GM19455 (cell line): ENCODE data around the gene FAM221A.
"Not testable (repeated sequence)": the region's sequence is repeated elsewhere in the genome, so short reads cannot be mapped to it uniquely, and the experiment has no call there.

Experiments
- ATAC-seq: cut with Tn5 transposase; IDR thresholded peaks from one replicate; pipeline ENCODE4 v1.9.1; 2021; ENCODE audit not compliant: unreplicated experiment

Gene FAM221A

DNA sequence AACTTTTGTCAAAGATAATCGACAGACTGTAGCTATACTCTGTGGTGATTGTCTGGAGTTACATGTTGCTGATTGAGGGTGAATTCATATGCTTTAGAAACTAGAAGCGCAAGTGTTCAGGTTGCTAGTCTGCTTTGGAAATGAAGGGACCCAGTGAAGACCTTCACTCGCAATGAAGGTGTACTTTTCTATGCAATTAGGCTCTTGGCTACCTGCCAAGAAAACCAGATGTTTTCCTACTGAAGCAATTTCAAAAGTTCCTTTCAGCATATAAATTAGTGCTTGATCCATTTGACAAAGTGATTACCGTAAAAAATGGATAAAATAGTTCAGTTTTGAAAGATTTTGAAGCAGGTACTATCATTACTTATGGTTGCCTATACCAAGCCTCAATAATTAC is 20.0 kb downstream of the FAM221A start:
- ATAC-seq = no peak

GRCh38 chr7:23709081-23709750 is 29.2 kb downstream of the FAM221A start:
- ATAC-seq = no peak

DNA sequence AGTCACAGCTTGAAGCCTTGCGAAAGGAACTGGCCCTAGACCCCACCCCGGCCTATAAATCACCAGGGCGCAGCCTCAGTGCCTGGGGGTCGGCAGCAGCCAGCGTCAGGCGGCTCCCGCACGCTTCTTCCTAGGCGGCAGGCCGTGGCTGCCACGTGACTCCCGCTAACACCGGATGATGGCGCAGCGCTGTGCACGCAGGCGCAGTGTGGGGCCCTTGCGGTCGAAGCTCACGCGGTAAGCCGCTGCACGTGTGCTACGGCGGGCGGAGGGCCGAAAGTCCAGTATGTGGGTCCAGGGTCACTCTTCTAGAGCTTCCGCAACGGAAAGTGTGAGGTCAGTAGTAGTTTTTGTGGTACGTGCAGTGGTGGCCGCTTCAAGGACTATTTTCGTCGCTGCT is 30.0 kb downstream of the FAM221A start, which contains the start of gene STK31:
Gene STK31, plus strand, starts transcription at position 220 of the 400 bp plus-strand sequence. Its CDS starts 67 bp downstream, at position 287.
- ATAC-seq = no peak

DNA sequence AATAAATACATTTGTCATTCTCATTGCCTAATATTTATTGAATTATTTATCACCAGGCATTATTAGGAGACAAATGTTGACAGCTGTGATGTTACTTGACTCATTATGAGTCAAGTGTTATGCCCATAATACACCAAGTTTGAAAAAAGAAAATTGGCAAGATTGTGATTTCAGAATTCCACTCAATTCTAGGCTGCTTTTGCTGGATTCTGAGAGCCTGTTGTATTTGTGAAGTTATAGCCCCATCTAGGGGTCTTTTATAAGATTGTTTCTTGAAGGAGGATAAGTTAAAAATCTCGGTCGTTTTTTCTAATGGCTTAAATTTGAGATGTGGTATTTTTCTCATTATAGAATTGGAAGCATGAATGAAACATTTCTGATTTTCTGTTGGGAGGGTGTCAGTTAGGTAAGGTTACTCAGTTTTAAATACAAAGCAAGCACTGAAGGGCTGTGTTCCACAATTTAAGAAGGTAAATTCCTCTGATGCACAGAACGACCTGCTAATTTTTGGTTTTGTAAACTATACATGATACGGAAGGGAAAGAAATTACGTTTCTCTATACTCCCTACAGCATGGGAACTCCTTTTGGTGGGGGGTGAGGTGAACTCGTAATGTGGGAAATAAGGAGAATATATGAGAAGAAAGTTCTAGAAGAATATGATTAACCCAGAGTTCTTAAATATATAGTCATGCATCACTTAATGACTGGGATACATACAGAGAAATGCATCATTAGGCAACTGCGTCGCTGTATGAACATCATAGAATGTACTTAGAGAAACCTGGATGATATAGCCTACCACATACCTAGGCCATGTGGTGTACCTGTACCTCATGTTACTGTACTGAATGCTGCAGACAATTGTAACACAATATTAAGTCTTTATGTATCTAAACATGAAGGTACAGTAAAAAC is 32.6 kb downstream of the FAM221A start:
- no peak for ATAC-seq

DNA sequence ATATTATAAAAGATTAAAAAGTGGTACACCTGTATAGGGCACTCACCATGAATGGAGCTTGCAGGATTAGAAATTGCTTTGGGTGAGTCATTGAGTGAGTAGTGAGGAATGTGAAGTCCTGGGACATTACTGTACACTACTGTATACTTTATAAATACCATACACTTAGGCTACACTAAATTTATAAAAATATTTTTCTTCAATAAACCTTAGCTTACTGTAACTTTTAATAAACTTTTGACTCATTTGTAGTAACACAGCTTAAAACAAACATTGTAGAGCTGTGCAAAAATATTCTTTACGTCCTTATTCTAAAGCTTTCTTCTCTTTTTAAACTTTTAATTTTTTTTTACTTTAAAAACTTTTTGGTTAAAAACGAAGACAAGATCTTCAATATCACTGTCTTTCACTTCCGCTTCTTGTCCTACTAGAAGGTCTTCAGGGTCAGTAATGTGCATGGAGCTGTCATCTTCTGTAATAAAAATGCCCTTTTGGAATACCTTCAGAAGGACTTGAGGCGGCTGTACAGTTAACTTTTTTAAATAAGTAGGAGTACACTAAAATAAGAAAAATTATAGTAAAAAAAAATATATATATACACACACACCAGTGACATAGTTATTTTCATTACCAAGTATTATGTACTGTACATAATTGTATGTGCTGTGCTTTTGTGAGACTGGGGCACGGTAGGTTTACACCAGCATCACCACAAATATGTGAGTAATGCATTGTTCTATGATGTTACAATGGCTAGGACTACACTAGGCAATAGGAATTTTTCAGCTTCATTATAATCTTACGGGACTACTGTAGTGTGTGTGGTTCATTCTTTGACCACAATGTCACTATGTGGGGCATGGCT is 33.5 kb downstream of the FAM221A start:
- no peak for ATAC-seq

DNA sequence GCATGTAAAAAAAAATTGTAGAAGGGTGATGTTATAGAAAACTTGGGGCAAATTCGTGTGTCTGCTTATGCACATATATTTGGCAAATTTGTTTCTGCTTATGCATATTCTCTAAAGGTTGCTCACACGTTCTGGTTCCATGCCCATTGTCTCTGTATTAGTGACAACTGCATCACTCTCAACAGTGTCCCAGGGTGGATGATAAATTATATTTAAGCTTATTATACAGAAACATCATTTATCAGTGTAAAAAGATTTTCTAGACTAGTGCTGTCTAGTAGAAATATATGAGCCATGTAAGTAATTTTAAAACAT is 34.1 kb downstream of the FAM221A start:
- no peak for ATAC-seq

DNA sequence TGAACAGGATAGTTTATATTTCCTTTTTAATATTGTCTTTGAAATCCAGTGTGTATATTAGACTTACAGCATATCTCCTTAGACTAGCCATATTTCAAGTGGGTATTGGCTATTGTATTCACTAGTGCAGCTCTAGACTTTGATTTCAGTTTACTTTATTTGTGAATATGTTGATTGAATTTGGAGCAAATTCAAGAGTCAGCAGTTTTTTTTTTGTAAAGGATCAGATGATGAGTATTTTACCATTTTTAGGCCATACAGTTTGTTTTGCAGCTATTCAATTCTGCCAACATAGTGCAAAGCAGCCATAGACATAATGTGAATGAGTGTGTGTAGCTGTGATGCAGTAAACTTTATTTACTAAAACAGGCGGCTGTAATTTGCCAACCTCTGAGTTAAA is 34.6 kb downstream of the FAM221A start:
- ATAC-seq = no peak

DNA sequence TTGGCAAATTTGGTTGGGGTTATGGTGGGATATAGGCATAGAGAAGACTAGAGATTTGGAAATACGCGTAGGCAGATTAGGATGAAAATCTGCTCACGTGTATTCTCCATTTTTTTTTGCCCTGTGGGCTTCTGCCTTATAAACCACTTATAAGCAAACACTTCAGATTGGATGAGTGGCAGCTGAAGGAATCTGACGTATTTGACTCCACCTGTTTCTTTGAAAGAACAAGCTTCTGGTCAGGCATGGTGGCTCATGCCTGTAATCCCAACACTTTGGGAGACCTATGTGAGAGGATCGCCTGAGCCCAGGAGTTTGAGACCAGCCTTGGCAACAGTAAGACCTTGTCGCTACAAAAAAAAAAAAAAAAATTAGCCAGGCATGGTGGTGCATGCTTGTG is 35.1 kb downstream of the FAM221A start:
- no peak for ATAC-seq

- ATAC-seq = no peak
These were observed 37.8 kb downstream of the FAM221A start for GRCh38 chr7:23717788-23718187.

- ATAC-seq = no peak
These were observed 41.5 kb downstream of the FAM221A start for GRCh38 chr7:23721456-23721855.

DNA sequence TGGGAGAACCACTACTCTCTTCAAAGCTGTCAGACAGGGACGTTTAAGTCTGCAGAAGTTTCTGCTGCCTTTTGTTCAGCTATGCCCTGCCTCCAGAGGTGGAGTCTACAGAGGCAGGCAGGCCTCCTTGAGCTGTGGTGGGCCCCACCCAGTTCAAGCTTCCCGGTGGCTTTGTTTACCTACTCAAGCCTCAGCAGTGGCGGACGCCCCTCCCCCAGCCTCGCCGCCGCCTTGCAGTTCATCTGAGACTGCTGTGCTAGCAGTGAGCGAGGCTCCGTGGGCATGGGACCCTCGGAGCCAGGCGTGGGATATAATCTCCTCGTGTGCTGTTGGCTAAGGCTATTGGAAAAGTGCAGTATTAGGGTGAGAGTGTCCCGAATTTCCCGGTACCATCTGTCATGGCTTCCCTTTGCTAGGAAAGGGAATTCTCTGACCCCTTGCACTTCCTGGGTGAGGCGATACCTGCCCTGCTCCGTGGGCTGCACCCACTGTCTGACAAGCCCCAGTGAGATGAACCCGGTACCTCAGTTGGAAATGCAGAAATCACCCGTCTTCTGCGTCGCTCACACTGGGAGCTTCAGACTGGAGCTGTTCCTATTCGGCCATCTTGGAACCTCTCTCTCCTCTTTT is 42.7 kb downstream of the FAM221A start:
- not testable (repeated sequence) for ATAC-seq

GRCh38 chr7:23724113-23724512 is 44.1 kb downstream of the FAM221A start:
- ATAC-seq = not testable (repeated sequence)

DNA sequence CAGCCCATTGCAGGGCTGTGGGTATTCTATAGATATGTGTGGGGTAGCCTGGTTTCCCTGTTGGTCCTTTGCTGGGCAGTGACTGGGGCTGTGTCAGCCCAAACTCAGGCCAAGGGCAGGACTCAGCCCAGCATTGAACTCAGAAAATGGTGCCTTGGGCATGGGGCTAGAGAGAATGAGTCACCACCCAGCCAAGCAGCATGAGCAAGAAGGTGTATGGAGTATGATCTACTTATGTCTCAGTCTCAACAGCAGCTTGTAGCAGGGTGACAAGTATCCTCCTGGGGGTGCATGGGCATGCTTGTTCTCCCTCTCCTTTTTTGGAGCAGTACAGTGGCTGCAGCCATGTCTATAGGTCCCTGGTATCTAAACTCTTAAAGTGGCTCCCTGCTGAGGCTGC is 62.1 kb downstream of the FAM221A start:
- no peak for ATAC-seq

DNA sequence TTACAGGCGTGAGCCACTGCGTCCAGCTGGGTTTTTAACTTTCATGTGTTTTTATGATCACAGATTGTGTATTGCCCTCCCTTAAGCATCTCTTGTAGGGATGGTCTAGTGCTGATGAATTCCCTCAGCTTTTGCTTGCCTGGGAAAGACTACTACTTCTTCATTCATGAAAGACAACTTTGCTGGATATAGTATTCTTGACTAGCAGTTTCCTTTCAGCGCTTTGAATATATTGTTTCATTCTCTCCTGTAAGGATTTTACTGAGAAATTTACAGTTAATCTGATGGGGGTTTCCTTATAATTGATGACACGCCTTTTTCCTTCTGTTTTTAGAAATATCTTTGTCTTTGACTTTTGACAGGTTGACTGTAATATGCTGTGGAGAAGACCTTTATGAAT is 63.2 kb downstream of the FAM221A start:
- ATAC-seq = no peak

- no peak for ATAC-seq
These were observed 66.6 kb downstream of the FAM221A start for GRCh38 chr7:23746629-23747028.

- ATAC-seq = no peak
These were observed 71.9 kb downstream of the FAM221A start for GRCh38 chr7:23751852-23752251.
